HG03066 (cell line): ENCODE results near the gene ISX.

ENCODE experiments used
- ATAC-seq: cut with Tn5 transposase; IDR thresholded peaks from one replicate; pipeline ENCODE4 v1.9.1; 2021; ENCODE audit warnings: low read depth; ENCODE audit not compliant: unreplicated experiment

ISX gene

GRCh38 chr22:35103761-35104160, 37.8 kb downstream of the ISX start:
- no peak for ATAC-seq

- ATAC-seq: no peak
Measured at GRCh38 chr22:35104491-35104890, 38.5 kb downstream of the ISX start.

- ATAC-seq: no peak
Measured at GRCh38 chr22:35109616-35110015, 43.7 kb downstream of the ISX start.

- ATAC-seq: no peak
Measured at GRCh38 chr22:35111244-35111643, 45.3 kb downstream of the ISX start.

GRCh38 chr22:35113341-35113740, 47.4 kb downstream of the ISX start:
- no peak for ATAC-seq

GRCh38 chr22:35114131-35114980, 48.4 kb downstream of the ISX start:
- ATAC-seq: no peak

GRCh38 chr22:35115515-35115914, 49.6 kb downstream of the ISX start:
- no peak for ATAC-seq

- ATAC-seq: no peak
Measured at GRCh38 chr22:35116269-35116668, 50.3 kb downstream of the ISX start.

- no peak for ATAC-seq
Measured at GRCh38 chr22:35116817-35117216, 50.9 kb downstream of the ISX start.

GRCh38 chr22:35119494-35119893, 53.5 kb downstream of the ISX start:
- ATAC-seq: no peak

- ATAC-seq: no peak
Measured at GRCh38 chr22:35124691-35125219, 58.8 kb downstream of the ISX start.

GRCh38 chr22:35126993-35127392, 61.0 kb downstream of the ISX start:
- no peak for ATAC-seq

- ATAC-seq: no peak
Measured at GRCh38 chr22:35128637-35129036, 62.7 kb downstream of the ISX start.

GRCh38 chr22:35131525-35132000, 65.6 kb downstream of the ISX start:
- no peak for ATAC-seq

- ATAC-seq: no peak
Measured at GRCh38 chr22:35132568-35132967, 66.6 kb downstream of the ISX start.

GRCh38 chr22:35133702-35134380, 67.9 kb downstream of the ISX start:
- ATAC-seq: no peak

GRCh38 chr22:35134637-35135036, 68.7 kb downstream of the ISX start:
- ATAC-seq: no peak

- ATAC-seq: no peak
Measured at GRCh38 chr22:35135165-35135564, 69.2 kb downstream of the ISX start.
